GM19324 (cell line): Measurements from ENCODE around the gene LRRC8E.
"Not testable (repeated sequence)": the region's sequence is repeated elsewhere in the genome, so short reads cannot be mapped to it uniquely, and the experiment has no call there.

Experiments used
- ATAC-seq: cut with Tn5 transposase; IDR thresholded peaks from one replicate; pipeline ENCODE4 v1.9.1; 2021; ENCODE audit warnings: mild to moderate bottlenecking, moderate library complexity; ENCODE audit not compliant: unreplicated experiment, low FRiP score

Gene LRRC8E

GRCh38 chr19:7926727-7927604 is 38.7 kb downstream of the LRRC8E start:
- ATAC-seq = no peak

- no peak for ATAC-seq
Observed at GRCh38 chr19:7927605-7928333, 39.5 kb downstream of the LRRC8E start.

GRCh38 chr19:7928334-7928706 is 40.0 kb downstream of the LRRC8E start:
- no peak for ATAC-seq

- ATAC-seq = no peak
Observed at GRCh38 chr19:7928741-7929701, 40.7 kb downstream of the LRRC8E start.

- ATAC-seq = not testable (repeated sequence)
Observed at GRCh38 chr19:7930030-7930429, 41.7 kb downstream of the LRRC8E start.

- no peak for ATAC-seq
Observed at GRCh38 chr19:7930765-7931164, 42.5 kb downstream of the LRRC8E start.

GRCh38 chr19:7931221-7932061 is 43.1 kb downstream of the LRRC8E start:
- no peak for ATAC-seq

GRCh38 chr19:7932276-7932929 is 44.1 kb downstream of the LRRC8E start:
- no peak for ATAC-seq

- ATAC-seq = no peak
Observed at GRCh38 chr19:7932930-7933300, 44.6 kb downstream of the LRRC8E start.

- ATAC-seq = no peak
Observed at GRCh38 chr19:7933411-7933810, 45.1 kb downstream of the LRRC8E start.

GRCh38 chr19:7933828-7934725 is 45.8 kb downstream of the LRRC8E start:
- ATAC-seq = no peak

GRCh38 chr19:7934766-7935165 is 46.5 kb downstream of the LRRC8E start:
- no peak for ATAC-seq

GRCh38 chr19:7940841-7941240 is 52.5 kb downstream of the LRRC8E start:
- no peak for ATAC-seq

- no peak for ATAC-seq
Observed at GRCh38 chr19:7941895-7942596, 53.7 kb downstream of the LRRC8E start.

- ATAC-seq = no peak
Observed at GRCh38 chr19:7942981-7943443, 54.7 kb downstream of the LRRC8E start.

GRCh38 chr19:7943444-7944176 is 55.3 kb downstream of the LRRC8E start, which contains the start of gene TIMM44:
TSS of gene TIMM44 (minus strand) at chr19:7943666. CDS start at chr19:7943651, 15 bp downstream.
- peak; percentile 94 for ATAC-seq
